Keratinocyte (primary cell): Measurements from ENCODE around the gene SPTBN1. TPM values are rescaled to one million over a fixed set of nuclear protein-coding genes. Genes with fewer than 3 reads are reported as not detected.

Experiments used
- DNase-seq: peaks from one replicate; pipeline ENCODE4 v3.0.0-alpha.2; 2011; ENCODE audit warnings: low read depth, missing footprints, low spot score
- FAIRE-seq: peaks from 2 replicates; lab custom pipeline; 2011; peaks lifted over from hg19 to GRCh38; lab: Jason Lieb, UNC
- H2AFZ ChIP-seq: 2 replicates; pipeline ENCODE4 v1.6.0; 2012; ENCODE audit warnings: low read length, control low read depth, inconsistent platforms; ENCODE audit not compliant: control insufficient read depth
- H3K27ac ChIP-seq: 2 replicates; pipeline ENCODE4 v1.5.1; 2011; ENCODE audit warnings: low read length; ENCODE audit not compliant: control insufficient read depth, insufficient read depth
- H3K27me3 ChIP-seq: 3 replicates; pipeline ENCODE4 v1.6.0; 2011; ENCODE audit warnings: low read length; ENCODE audit not compliant: control insufficient read depth, insufficient read depth; ENCODE audit errors: extremely low read depth
- H3K36me3 ChIP-seq, 2 experiments: 2 replicates in 1 of 2; 3 replicates in 1 of 2; pipeline ENCODE4 v1.5.1; 2011; ENCODE audit warnings: low read length in 2 of 2, mild to moderate bottlenecking in 1 of 2; ENCODE audit not compliant: control insufficient read depth in 2 of 2, insufficient read depth in 2 of 2; ENCODE audit errors: extremely low read depth in 1 of 2
- H3K4me1 ChIP-seq: 3 replicates; pipeline ENCODE4 v1.5.1; 2011; ENCODE audit warnings: low read length; ENCODE audit not compliant: control insufficient read depth, insufficient read depth; ENCODE audit errors: extremely low read depth
- H3K4me2 ChIP-seq: 3 replicates; pipeline ENCODE4 v1.6.0; 2011; ENCODE audit warnings: low read depth, low read length; ENCODE audit not compliant: control insufficient read depth, insufficient read depth; ENCODE audit errors: extremely low read depth
- H3K4me3 ChIP-seq, 3 experiments: fragments of 200-600 bp in 1 of 3; sonication (generic) in 1 of 3; 2 replicates in 2 of 3; 3 replicates in 1 of 3; pipeline ENCODE4 v1.5.1; 2011 to 2016; ENCODE audit warnings: low read length in 3 of 3, mild to moderate bottlenecking in 3 of 3, control low read depth in 2 of 3, inconsistent platforms in 1 of 3, low read depth in 1 of 3, mixed read lengths in 1 of 3, mixed run types in 1 of 3, moderate library complexity in 1 of 3; ENCODE audit not compliant: control insufficient read depth in 2 of 3, insufficient read depth in 2 of 3; ENCODE audit errors: extremely low read depth in 1 of 3
- H3K79me2 ChIP-seq: 2 replicates; pipeline ENCODE4 v1.6.0; 2012; ENCODE audit warnings: low read length; ENCODE audit not compliant: control insufficient read depth, insufficient read depth
- H3K9ac ChIP-seq: 3 replicates; pipeline ENCODE4 v1.6.0; 2011; ENCODE audit warnings: low read length; ENCODE audit not compliant: control insufficient read depth, insufficient read depth; ENCODE audit errors: extremely low read depth
- H3K9me1 ChIP-seq: 3 replicates; pipeline ENCODE4 v1.6.0; 2011; ENCODE audit warnings: low read length; ENCODE audit not compliant: control insufficient read depth, insufficient read depth; ENCODE audit errors: extremely low read depth
- H3K9me3 ChIP-seq: 2 replicates; pipeline ENCODE4 v1.5.1; 2012; ENCODE audit warnings: low read depth, low read length; ENCODE audit not compliant: control insufficient read depth
- H4K20me1 ChIP-seq: 3 replicates; pipeline ENCODE4 v1.6.0; 2011; ENCODE audit warnings: low read length; ENCODE audit not compliant: control insufficient read depth, insufficient read depth; ENCODE audit errors: extremely low read depth
- CTCF ChIP-seq, 3 experiments: IDR thresholded peaks in 1 of 3; conservative IDR thresholded peaks in 1 of 3; optimal IDR thresholded peaks in 1 of 3; 2 replicates in 2 of 3; 3 replicates in 1 of 3; pipeline versions ENCODE3 to v1.5.1; 2011; ENCODE audit warnings: low read length in 3 of 3, mild to moderate bottlenecking in 3 of 3, moderate library complexity in 2 of 3, control low read depth in 1 of 3, inconsistent platforms in 1 of 3; ENCODE audit not compliant: insufficient read depth in 2 of 3; ENCODE audit errors: extremely low read depth in 1 of 3
- EZH2 ChIP-seq: IDR thresholded peaks from one replicate; pipeline ENCODE4 v1.6.1; 2012; ENCODE audit warnings: inconsistent platforms, mild to moderate bottlenecking, low read length, moderate library complexity
- dilution Hi-C: fragments of 300-500 bp; cut with MboI; formaldehyde crosslinking; loops from one replicate; pipeline ENCODE4 v1.7.0; 2020; ENCODE audit warnings: low sequenced_read_pairs; ENCODE audit not compliant: extremely low pct_ligation_motif_present
- polyA plus RNA-seq, 5 experiments: library from polyadenylated mRNA; depleted of rRNA in 3 of 5; stranded (reverse) in 3 of 5; stranded (forward) in 1 of 5; unstranded in 1 of 5; fragments of >200 nt; gene quantifications; 1 replicate in 1 of 5; 2 replicates in 3 of 5; 3 replicates in 1 of 5; pipeline versions ENCODE4 v1.2.1 to v1.2.3, GENCODE V29; 2011 to 2012; ENCODE audit warnings: missing spikeins in 2 of 5, low read depth in 1 of 5, low replicate concordance in 1 of 5

Gene SPTBN1
- polyA plus RNA-seq, 1 donor (not counting 4 experiments of a cell fraction or from before 2014, with no cell fraction given) = 40.0 TPM

- Histone ChIP-seq H3K27ac (no peak overlapping the region), H3K79me2 (no peaks in the 10 kb centered on the region), H3K4me1 (peaks cover 10% of the 10 kb centered on the region), H3K27me3 (peaks cover 6% of the 10 kb centered on the region), H3K4me2 (no peak overlapping the region), H2AFZ (no peak overlapping the region), H3K4me3 (no peak overlapping the region), H3K36me3 (no peaks in the 10 kb centered on the region), H4K20me1 (no peaks in the 10 kb centered on the region), H3K9ac (no peak overlapping the region), H3K9me3 (no peaks in the 10 kb centered on the region), H3K9me1 (no peaks in the 10 kb centered on the region)
- DNase-seq (no peak), FAIRE-seq (no peak)
- dilution Hi-C loops = no loop called here
- TF ChIP-seq CTCF (optimal IDR thresholded peaks at IDR 0.05 in 1 of 3, IDR thresholded peaks at IDR 0.05 in 1 of 3, conservative IDR thresholded peaks at IDR 0.05 in 1 of 3; ENCODE audit: extremely low read depth in 1 of 3, insufficient read depth in 2 of 3, low read length in 3 of 3) = no peak
- no peak for TF ChIP-seq EZH2
These were observed 229.2 kb downstream of the SPTBN1 start for GRCh38 chr2:54685263-54685775.

GRCh38 chr2:54687595-54688152 lies 231.5 kb downstream of the SPTBN1 start:
- Histone ChIP-seq H3K4me3 (no peak overlapping the region), H3K9me3 (no peaks in the 10 kb centered on the region), H3K9me1 (no peaks in the 10 kb centered on the region), H3K36me3 (no peaks in the 10 kb centered on the region), H3K9ac (no peak overlapping the region), H2AFZ (no peak overlapping the region), H3K4me1 (peaks cover 4% of the 10 kb centered on the region), H3K27ac (no peak overlapping the region), H4K20me1 (no peaks in the 10 kb centered on the region), H3K27me3 (no peaks in the 10 kb centered on the region), H3K79me2 (no peaks in the 10 kb centered on the region), H3K4me2 (no peak overlapping the region)
- dilution Hi-C loops = no loop called here
- no peak for FAIRE-seq
- TF ChIP-seq EZH2 (no peak), CTCF (optimal IDR thresholded peaks at IDR 0.05 in 1 of 3, IDR thresholded peaks at IDR 0.05 in 1 of 3, conservative IDR thresholded peaks at IDR 0.05 in 1 of 3; ENCODE audit: extremely low read depth in 1 of 3, insufficient read depth in 2 of 3, low read length in 3 of 3) (no peak)
- no peak for DNase-seq
